CD14-positive monocyte (primary cell): ENCODE measurements around the gene CD46. TPM values are rescaled to one million over a fixed set of nuclear protein-coding genes. Genes with fewer than 3 reads are reported as not detected.

Experiments used
- DNase-seq, 3 donors: peaks; one replicate each; pipeline ENCODE4 v3.0.0-alpha.2; 2011 to 2022
- H2AFZ ChIP-seq: 2 replicates; pipeline ENCODE4 v1.6.0; 2012; ENCODE audit warnings: mild to moderate bottlenecking, low read depth, low read length, inconsistent platforms; ENCODE audit not compliant: insufficient read depth, poor library complexity, severe bottlenecking
- H3K27ac ChIP-seq, 2 donors: 1 replicate in 1 of 2; 2 replicates in 1 of 2; pipeline ENCODE4 v1.5.1; 2012 to 2013; ENCODE audit warnings: low read length in 2 of 2, control low read depth in 1 of 2, inconsistent platforms in 1 of 2, low read depth in 1 of 2, mild to moderate bottlenecking in 1 of 2
- H3K27me3 ChIP-seq, 2 donors: one replicate each; pipeline versions ENCODE4 v1.6.0 to v1.6.1; 2011 to 2013; ENCODE audit warnings: low read length in 2 of 2; ENCODE audit not compliant: control insufficient read depth in 2 of 2, insufficient read depth in 2 of 2
- H3K36me3 ChIP-seq, 2 donors: replicated peaks in 1 of 2; 1 replicate in 1 of 2; 2 replicates in 1 of 2; pipeline versions ENCODE4 v1.5.1 to v1.6.1; 2012 to 2013; ENCODE audit warnings: low read length in 2 of 2, control low read depth in 1 of 2, inconsistent platforms in 1 of 2, mild to moderate bottlenecking in 1 of 2; ENCODE audit not compliant: insufficient read depth in 2 of 2, control insufficient read depth in 1 of 2
- H3K4me1 ChIP-seq, 2 donors: 1 replicate in 1 of 2; 2 replicates in 1 of 2; pipeline versions ENCODE4 v1.5.1 to v1.6.1; 2012 to 2013; ENCODE audit warnings: low read length in 2 of 2, control low read depth in 1 of 2, inconsistent platforms in 1 of 2, mild to moderate bottlenecking in 1 of 2, moderate library complexity in 1 of 2; ENCODE audit not compliant: insufficient read depth in 2 of 2, control insufficient read depth in 1 of 2
- H3K4me2 ChIP-seq: replicated peaks from 2 replicates; pipeline ENCODE3; 2012; ENCODE audit warnings: low read length, moderate library complexity, mild to moderate bottlenecking; ENCODE audit not compliant: poor library complexity, severe bottlenecking; ENCODE audit errors: extremely low read depth
- H3K4me3 ChIP-seq, 3 experiments: fragments of 200-600 bp in 1 of 3; sonication (generic) in 1 of 3; replicated peaks in 1 of 3; 1 replicate in 2 of 3; 2 replicates in 1 of 3; pipeline ENCODE4 v1.5.1; 2011 to 2013; ENCODE audit warnings: low read length in 3 of 3, mild to moderate bottlenecking in 3 of 3, control low read depth in 2 of 3, low read depth in 2 of 3, inconsistent platforms in 1 of 3, moderate library complexity in 1 of 3
- H3K79me2 ChIP-seq: 2 replicates; pipeline ENCODE4 v1.6.0; 2012; ENCODE audit warnings: mild to moderate bottlenecking, control low read depth, inconsistent platforms, low read length, moderate library complexity; ENCODE audit not compliant: insufficient read depth
- H3K9ac ChIP-seq: 2 replicates; pipeline ENCODE4 v1.6.0; 2017; ENCODE audit warnings: low read length, mild to moderate bottlenecking; ENCODE audit not compliant: insufficient read depth, poor library complexity, severe bottlenecking
- H3K9me3 ChIP-seq, 2 donors: replicated peaks in 1 of 2; 1 replicate in 1 of 2; 2 replicates in 1 of 2; pipeline versions ENCODE4 v1.5.1 to v1.6.1; 2012 to 2013; ENCODE audit warnings: low read length in 2 of 2, control low read depth in 1 of 2; ENCODE audit not compliant: control insufficient read depth in 1 of 2, insufficient read depth in 1 of 2
- H4K20me1 ChIP-seq: 2 replicates; pipeline ENCODE4 v1.6.0; 2012; ENCODE audit warnings: mild to moderate bottlenecking, low read length, control low read depth, moderate library complexity; ENCODE audit not compliant: insufficient read depth
- H3K27ac Mint-ChIP-seq, 7 donors: one replicate each; pipeline ENCODE4 v1.8.0; 2020; ENCODE audit warnings: mild to moderate bottlenecking in 7 of 7, mixed read lengths in 7 of 7, moderate library complexity in 6 of 7, inconsistent platforms in 2 of 7
- H3K27me3 Mint-ChIP-seq, 3 donors: one replicate each; pipeline ENCODE4 v1.8.0; 2021 to 2022; ENCODE audit warnings: low read depth in 3 of 3, mild to moderate bottlenecking in 3 of 3, mixed read lengths in 3 of 3, moderate library complexity in 3 of 3, inconsistent platforms in 1 of 3
- H3K36me3 Mint-ChIP-seq, 2 donors: one replicate each; pipeline ENCODE4 v1.8.0; 2020; ENCODE audit warnings: mixed read lengths in 2 of 2, inconsistent platforms in 1 of 2, mild to moderate bottlenecking in 1 of 2
- H3K4me1 Mint-ChIP-seq: one replicate; pipeline ENCODE4 v1.8.0; 2020; ENCODE audit warnings: mild to moderate bottlenecking, mixed read lengths
- H3K4me3 Mint-ChIP-seq, 2 donors: one replicate each; pipeline ENCODE4 v1.8.0; 2020; ENCODE audit warnings: mild to moderate bottlenecking in 2 of 2, mixed read lengths in 2 of 2, moderate library complexity in 1 of 2
- H3K9me3 Mint-ChIP-seq, 7 donors: one replicate each; pipeline ENCODE4 v1.8.0; 2020 to 2022; ENCODE audit warnings: mixed read lengths in 7 of 7, mild to moderate bottlenecking in 6 of 7, moderate library complexity in 6 of 7, inconsistent platforms in 2 of 7
- WGBS: methylation state at CpG from one replicate; pipeline ENCODE4 v1.1.5; 2013; ENCODE audit warnings: missing lambda C conversion rate; ENCODE audit not compliant: insufficient coverage; 5-methylcytosine and 5-hydroxymethylcytosine counted together
- intact Hi-C, 2 donors: fragments of 100-400 bp; cut with micrococcal nuclease; formaldehyde crosslinking; loops; one replicate each; pipeline versions ENCODE4 v1.15.0 to v1.15.1; 2023
- polyA plus RNA-seq, 3 donors: library from polyadenylated mRNA; depleted of rRNA in 1 of 3; unstranded in 2 of 3; stranded (reverse) in 1 of 3; fragments of 300-500 nt in 2 of 3; fragments of >200 nt in 1 of 3; fragmentation: Illumina TruSeq in 2 of 3; gene quantifications; 1 replicate in 2 of 3; 2 replicates in 1 of 3; pipeline ENCODE4 v1.2.3, GENCODE V29; 2012 to 2021
- TF ChIP-seq, protein P1 (sequence below): fragments of 200-600 bp; IDR thresholded peaks from one replicate; pipeline ENCODE4 v1.8.0; 2022; ENCODE audit warnings: antibody characterized with exemption, mild to moderate bottlenecking

The CD46 gene
- polyA plus RNA-seq, 3 donors: 139 to 259 (median 210) TPM

DNA sequence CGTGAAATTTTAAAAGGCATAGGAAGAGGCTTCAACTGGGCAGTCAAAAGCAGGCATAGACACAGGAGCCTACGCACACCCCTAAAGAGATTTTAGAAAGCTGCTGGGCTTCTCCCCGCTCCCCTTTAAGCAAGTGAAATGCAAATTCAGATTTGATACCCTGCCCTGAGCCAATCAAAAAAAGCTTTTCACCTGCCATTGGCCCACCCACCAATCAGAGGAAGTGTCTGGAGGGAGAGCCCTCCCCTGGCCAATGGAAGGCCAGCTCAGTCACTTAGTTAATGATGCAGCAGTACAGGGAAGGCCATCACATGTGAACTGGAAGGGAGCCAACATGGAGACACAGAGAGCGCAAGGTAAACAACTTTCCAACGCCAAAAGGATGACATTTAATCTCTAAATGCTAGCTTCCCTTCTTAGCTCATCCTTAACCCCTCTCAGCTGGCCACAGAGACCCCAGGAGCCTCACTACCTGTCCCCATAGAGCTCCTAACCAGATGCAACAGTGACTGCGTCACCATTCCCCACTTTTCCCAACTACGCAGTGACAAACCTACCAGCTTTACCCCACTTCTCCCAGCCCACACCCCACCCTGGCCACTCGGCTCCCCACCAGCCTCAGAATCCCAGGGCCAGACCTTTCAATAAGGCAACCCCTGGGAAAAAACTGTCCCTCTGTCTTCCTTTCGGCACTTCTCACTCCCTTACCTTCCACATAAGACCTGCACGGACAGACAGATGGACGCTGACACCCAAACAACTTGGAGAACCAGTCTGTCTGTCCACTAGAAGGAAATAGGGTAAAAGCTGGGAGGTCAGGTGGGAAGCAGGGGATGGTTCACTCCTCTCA, 71.0 kb downstream of the CD46 start:
- WGBS: 61% methylated on average over 7 of the region's 11 CpGs
- Mint-ChIP-seq H3K36me3 (peaks cover 43 to 58% of the 10 kb centered on the region in 2 donors), H3K9me3 (peaks cover 0 to 2% (median 0%) of the 10 kb centered on the region in 7 donors), H3K4me3 (peak overlapping the region; percentile 90 to 91), H3K27me3 (peaks cover 0 to 5% (median 3%) of the 10 kb centered on the region in 3 donors), H3K4me1 (peaks cover 70% of the 10 kb centered on the region), H3K27ac (peak overlapping the region; percentile 96 to 99 (median 99))
- peak overlapping the region; percentile 61 for H3K9ac ChIP-seq
- no peak overlapping the region for H2AFZ ChIP-seq
- H3K27ac ChIP-seq: peak overlapping the region; percentile 98
- no peaks in the 10 kb centered on the region for H3K9me3 ChIP-seq
- peaks cover 76% of the 10 kb centered on the region for H3K79me2 ChIP-seq
- DNase-seq: peak; percentile 71 to 81 (median 80)
- intact Hi-C loops: loop anchor here in 1 of 2 donors (10.0 kb wide), 1 partner anchor 142 kb away; no protein-coding TSS in a partner anchor
- no peaks in the 10 kb centered on the region for H3K27me3 ChIP-seq
- peak overlapping the region; percentile 83 for H3K4me2 ChIP-seq
- H4K20me1 ChIP-seq: peaks cover 41% of the 10 kb centered on the region
- peaks cover 13 to 31% of the 10 kb centered on the region in 2 donors for H3K36me3 ChIP-seq
- H3K4me1 ChIP-seq: peaks cover 58 to 67% of the 10 kb centered on the region in 2 donors
- peak overlapping the region; percentile 67 to 76 (median 71) for H3K4me3 ChIP-seq
- TF ChIP-seq, protein P1, sequence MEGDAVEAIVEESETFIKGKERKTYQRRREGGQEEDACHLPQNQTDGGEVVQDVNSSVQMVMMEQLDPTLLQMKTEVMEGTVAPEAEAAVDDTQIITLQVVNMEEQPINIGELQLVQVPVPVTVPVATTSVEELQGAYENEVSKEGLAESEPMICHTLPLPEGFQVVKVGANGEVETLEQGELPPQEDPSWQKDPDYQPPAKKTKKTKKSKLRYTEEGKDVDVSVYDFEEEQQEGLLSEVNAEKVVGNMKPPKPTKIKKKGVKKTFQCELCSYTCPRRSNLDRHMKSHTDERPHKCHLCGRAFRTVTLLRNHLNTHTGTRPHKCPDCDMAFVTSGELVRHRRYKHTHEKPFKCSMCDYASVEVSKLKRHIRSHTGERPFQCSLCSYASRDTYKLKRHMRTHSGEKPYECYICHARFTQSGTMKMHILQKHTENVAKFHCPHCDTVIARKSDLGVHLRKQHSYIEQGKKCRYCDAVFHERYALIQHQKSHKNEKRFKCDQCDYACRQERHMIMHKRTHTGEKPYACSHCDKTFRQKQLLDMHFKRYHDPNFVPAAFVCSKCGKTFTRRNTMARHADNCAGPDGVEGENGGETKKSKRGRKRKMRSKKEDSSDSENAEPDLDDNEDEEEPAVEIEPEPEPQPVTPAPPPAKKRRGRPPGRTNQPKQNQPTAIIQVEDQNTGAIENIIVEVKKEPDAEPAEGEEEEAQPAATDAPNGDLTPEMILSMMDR: no peak

DNA sequence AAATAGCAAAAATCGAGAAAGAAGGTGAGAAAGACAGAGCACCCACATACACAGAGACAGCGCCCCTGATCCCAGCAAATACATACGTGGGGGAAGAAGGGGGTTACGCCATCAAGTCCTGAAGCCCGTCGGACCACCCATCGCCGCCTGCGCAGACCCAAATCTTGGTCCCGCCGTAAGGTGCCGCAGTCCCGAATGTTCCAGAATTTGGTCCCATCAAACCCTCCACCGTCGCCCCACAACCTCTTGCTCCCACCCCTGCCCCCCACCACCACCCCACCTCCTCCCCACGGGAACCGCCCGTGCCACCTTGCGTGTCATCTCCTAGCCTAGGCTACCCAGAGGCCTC, 71.7 kb downstream of the CD46 start:
- no peak for DNase-seq
- peak overlapping the region; percentile 67 to 76 (median 71) for H3K4me3 ChIP-seq
- peaks cover 0 to 5% (median 3%) of the 10 kb centered on the region in 3 donors for H3K27me3 Mint-ChIP-seq
- H3K36me3 ChIP-seq: peaks cover 11 to 27% of the 10 kb centered on the region in 2 donors
- TF ChIP-seq, protein P1: no peak
- H4K20me1 ChIP-seq: peaks cover 37% of the 10 kb centered on the region
- H3K9ac ChIP-seq: peak overlapping the region; percentile 61
- no peak overlapping the region for H2AFZ ChIP-seq
- peak overlapping the region; percentile 96 to 99 (median 99) for H3K27ac Mint-ChIP-seq
- no peaks in the 10 kb centered on the region for H3K27me3 ChIP-seq
- H3K9me3 Mint-ChIP-seq: peaks cover 0 to under 1% (median 0%) of the 10 kb centered on the region in 7 donors
- H3K4me1 Mint-ChIP-seq: peaks cover 75% of the 10 kb centered on the region
- peak overlapping the region; percentile 83 for H3K4me2 ChIP-seq
- H3K4me1 ChIP-seq: peaks cover 63 to 74% of the 10 kb centered on the region in 2 donors
- peaks cover 39 to 52% of the 10 kb centered on the region in 2 donors for H3K36me3 Mint-ChIP-seq
- no CpG with 5 or more reads among the region's 19 CpGs for WGBS
- H3K4me3 Mint-ChIP-seq: peak overlapping the region; percentile 90 to 91
- H3K79me2 ChIP-seq: peaks cover 79% of the 10 kb centered on the region
- peak overlapping the region; percentile 98 for H3K27ac ChIP-seq
- no peaks in the 10 kb centered on the region for H3K9me3 ChIP-seq
- intact Hi-C loops: loop anchor here in 1 of 2 donors (10.0 kb wide), 1 partner anchor 141 kb away; no protein-coding TSS in a partner anchor
